ENCODE data around the gene SDK1. TPM values are rescaled to one million over a fixed set of nuclear protein-coding genes. Genes with fewer than 3 reads are reported as not detected.

Gene SDK1
- total RNA-seq, 1 experiment from 2014 or later, result 9.3 TPM

DNA sequence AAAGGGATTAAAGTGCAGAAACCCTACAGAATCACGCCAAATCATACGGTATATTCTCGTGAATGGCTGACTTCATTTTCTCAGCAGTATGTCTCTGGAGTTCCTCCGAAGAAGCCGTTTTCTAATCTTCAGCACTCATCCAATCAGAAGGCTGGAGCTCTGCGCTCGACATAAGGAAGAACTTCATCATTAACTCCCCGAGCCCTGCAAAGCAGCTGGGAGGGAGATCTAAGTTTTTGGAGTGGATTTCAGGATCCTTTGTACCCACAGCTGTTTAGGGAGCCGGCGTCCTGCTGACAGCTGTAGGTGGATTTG is 40.7 kb upstream of the SDK1 start:
- ATAC-seq, result no peak
- Mint-ChIP-seq H3K9me3 (peaks cover 7% of the 10 kb centered on the region; the same call in 1 of the 2 replicates), H3K36me3 (no peaks in the 10 kb centered on the region), H3K27ac (no peak overlapping the region), H3K4me1 (peaks cover 44% of the 10 kb centered on the region), H3K27me3 (ENCODE audit: low read depth) (no peaks in the 10 kb centered on the region), H3K4me3 (no peak overlapping the region)
- ChIA-PET CTCF (interaction anchor here (0.7 kb wide), 1 partner anchor 1271 kb away, joined by 3 read pairs; no protein-coding TSS in a partner anchor), POLR2A (no interaction called here)
- TF ChIP-seq, protein P1, sequence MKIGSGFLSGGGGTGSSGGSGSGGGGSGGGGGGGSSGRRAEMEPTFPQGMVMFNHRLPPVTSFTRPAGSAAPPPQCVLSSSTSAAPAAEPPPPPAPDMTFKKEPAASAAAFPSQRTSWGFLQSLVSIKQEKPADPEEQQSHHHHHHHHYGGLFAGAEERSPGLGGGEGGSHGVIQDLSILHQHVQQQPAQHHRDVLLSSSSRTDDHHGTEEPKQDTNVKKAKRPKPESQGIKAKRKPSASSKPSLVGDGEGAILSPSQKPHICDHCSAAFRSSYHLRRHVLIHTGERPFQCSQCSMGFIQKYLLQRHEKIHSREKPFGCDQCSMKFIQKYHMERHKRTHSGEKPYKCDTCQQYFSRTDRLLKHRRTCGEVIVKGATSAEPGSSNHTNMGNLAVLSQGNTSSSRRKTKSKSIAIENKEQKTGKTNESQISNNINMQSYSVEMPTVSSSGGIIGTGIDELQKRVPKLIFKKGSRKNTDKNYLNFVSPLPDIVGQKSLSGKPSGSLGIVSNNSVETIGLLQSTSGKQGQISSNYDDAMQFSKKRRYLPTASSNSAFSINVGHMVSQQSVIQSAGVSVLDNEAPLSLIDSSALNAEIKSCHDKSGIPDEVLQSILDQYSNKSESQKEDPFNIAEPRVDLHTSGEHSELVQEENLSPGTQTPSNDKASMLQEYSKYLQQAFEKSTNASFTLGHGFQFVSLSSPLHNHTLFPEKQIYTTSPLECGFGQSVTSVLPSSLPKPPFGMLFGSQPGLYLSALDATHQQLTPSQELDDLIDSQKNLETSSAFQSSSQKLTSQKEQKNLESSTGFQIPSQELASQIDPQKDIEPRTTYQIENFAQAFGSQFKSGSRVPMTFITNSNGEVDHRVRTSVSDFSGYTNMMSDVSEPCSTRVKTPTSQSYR (CRISPR knock-in tag; IDR thresholded peaks at IDR 0.05), result no peak
- TF ChIP-seq ZNF263 (CRISPR knock-in tag; IDR thresholded peaks at IDR 0.05; ENCODE audit: low read depth), result no peak
- no peak for TF ChIP-seq CREM (CRISPR knock-in tag; IDR thresholded peaks at IDR 0.05)
- no peak for TF ChIP-seq JAZF1 (CRISPR knock-in tag; IDR thresholded peaks at IDR 0.05)
- no peak for TF ChIP-seq IRF1 (CRISPR knock-in tag; IDR thresholded peaks at IDR 0.05)
- no peak for TF ChIP-seq FOXP1 (CRISPR knock-in tag; IDR thresholded peaks at IDR 0.05; ENCODE audit: borderline replicate concordance)
- no peak for DNase-seq (ENCODE audit: low spot score)

- Mint-ChIP-seq H3K4me1 (peaks cover 39% of the 10 kb centered on the region), H3K27ac (no peak overlapping the region), H3K36me3 (no peaks in the 10 kb centered on the region), H3K4me3 (no peak overlapping the region), H3K9me3 (no peaks in the 10 kb centered on the region), H3K27me3 (ENCODE audit: low read depth) (no peaks in the 10 kb centered on the region)
- POLR2A ChIA-PET, result no interaction called here
- TF ChIP-seq ATF6 (CRISPR knock-in tag; IDR thresholded peaks at IDR 0.05) (no peak), TP53 (CRISPR knock-in tag; IDR thresholded peaks at IDR 0.05) (no peak), NR2C2 (CRISPR knock-in tag; IDR thresholded peaks at IDR 0.05) (no peak)
- TF ChIP-seq, protein P2, sequence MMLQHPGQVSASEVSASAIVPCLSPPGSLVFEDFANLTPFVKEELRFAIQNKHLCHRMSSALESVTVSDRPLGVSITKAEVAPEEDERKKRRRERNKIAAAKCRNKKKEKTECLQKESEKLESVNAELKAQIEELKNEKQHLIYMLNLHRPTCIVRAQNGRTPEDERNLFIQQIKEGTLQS (CRISPR knock-in tag; conservative IDR thresholded peaks at IDR 0.05), result no peak
- CTCF ChIA-PET, result interaction anchor here (0.8 kb wide), 1 partner anchor 9 kb away, joined by 4 read pairs; no protein-coding TSS in a partner anchor
- DNase-seq (ENCODE audit: low spot score), result no peak
- no peak for ATAC-seq
These were observed 36.2 kb upstream of the SDK1 start for GRCh38 chr7:3264693-3265339.

DNA sequence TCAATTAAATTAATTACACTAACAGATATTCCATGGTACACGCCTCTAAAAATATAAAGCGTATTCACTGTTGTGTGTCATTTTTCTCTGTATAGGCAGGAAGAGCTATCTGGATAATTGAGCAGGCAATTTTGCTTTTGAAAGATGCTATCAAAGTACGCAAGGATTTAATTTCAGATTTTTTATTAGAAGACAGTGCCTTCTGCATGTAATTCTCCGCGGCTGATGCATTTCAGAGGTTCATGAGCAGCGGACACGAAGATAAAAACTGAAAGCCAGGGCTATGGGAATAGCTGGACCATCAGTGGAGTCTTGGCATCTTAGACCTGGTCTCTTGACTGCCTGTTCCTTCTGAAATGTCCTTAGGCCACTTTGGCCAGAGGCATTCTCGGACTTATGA is 35.7 kb upstream of the SDK1 start:
- Mint-ChIP-seq H3K27ac (no peak overlapping the region), H3K27me3 (ENCODE audit: low read depth) (no peaks in the 10 kb centered on the region), H3K4me1 (peaks cover 34% of the 10 kb centered on the region), H3K4me3 (no peak overlapping the region), H3K9me3 (no peaks in the 10 kb centered on the region), H3K36me3 (no peaks in the 10 kb centered on the region)
- CTCF ChIA-PET, result no interaction called here
- POLR2A ChIA-PET, result no interaction called here
- DNase-seq (ENCODE audit: low spot score) (no peak), ATAC-seq (no peak)
- TF ChIP-seq, protein P3, sequence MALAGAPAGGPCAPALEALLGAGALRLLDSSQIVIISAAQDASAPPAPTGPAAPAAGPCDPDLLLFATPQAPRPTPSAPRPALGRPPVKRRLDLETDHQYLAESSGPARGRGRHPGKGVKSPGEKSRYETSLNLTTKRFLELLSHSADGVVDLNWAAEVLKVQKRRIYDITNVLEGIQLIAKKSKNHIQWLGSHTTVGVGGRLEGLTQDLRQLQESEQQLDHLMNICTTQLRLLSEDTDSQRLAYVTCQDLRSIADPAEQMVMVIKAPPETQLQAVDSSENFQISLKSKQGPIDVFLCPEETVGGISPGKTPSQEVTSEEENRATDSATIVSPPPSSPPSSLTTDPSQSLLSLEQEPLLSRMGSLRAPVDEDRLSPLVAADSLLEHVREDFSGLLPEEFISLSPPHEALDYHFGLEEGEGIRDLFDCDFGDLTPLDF (CRISPR knock-in tag; IDR thresholded peaks at IDR 0.05), result no peak
- TF ChIP-seq NFATC4 (CRISPR knock-in tag; IDR thresholded peaks at IDR 0.05) (no peak), ZNF263 (CRISPR knock-in tag; IDR thresholded peaks at IDR 0.05; ENCODE audit: low read depth) (no peak), CREM (CRISPR knock-in tag; IDR thresholded peaks at IDR 0.05) (no peak)
- TF ChIP-seq, protein P4, sequence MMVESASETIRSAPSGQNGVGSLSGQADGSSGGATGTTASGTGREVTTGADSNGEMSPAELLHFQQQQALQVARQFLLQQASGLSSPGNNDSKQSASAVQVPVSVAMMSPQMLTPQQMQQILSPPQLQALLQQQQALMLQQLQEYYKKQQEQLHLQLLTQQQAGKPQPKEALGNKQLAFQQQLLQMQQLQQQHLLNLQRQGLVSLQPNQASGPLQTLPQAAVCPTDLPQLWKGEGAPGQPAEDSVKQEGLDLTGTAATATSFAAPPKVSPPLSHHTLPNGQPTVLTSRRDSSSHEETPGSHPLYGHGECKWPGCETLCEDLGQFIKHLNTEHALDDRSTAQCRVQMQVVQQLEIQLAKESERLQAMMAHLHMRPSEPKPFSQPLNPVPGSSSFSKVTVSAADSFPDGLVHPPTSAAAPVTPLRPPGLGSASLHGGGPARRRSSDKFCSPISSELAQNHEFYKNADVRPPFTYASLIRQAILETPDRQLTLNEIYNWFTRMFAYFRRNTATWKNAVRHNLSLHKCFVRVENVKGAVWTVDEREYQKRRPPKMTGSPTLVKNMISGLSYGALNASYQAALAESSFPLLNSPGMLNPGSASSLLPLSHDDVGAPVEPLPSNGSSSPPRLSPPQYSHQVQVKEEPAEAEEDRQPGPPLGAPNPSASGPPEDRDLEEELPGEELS (CRISPR knock-in tag; IDR thresholded peaks at IDR 0.05), result no peak

Measured in WTC11 (cell line).